Thyroid gland (tissue), 4 donors: ENCODE data around the gene SVEP1.

Experiments used
- POLR2A ChIP-seq, 2 donors: fragments of 450-650 bp; IDR thresholded peaks; one replicate each; pipeline ENCODE4 v1.6.1; 2017; ENCODE audit warnings: antibody characterized with exemption in 2 of 2, mild to moderate bottlenecking in 2 of 2, moderate library complexity in 1 of 2
- TF ChIP-seq, protein P1 (sequence below), 6 experiments: fragments of 200-600 bp in 3 of 6; fragments of 450-650 bp in 3 of 6; sonication (generic) in 3 of 6; IDR thresholded peaks; one replicate each; pipeline ENCODE4 v1.5.1; 2016 to 2019; ENCODE audit warnings: antibody characterized with exemption in 6 of 6, mild to moderate bottlenecking in 2 of 6, inconsistent platforms in 1 of 6, moderate library complexity in 1 of 6

DNA sequence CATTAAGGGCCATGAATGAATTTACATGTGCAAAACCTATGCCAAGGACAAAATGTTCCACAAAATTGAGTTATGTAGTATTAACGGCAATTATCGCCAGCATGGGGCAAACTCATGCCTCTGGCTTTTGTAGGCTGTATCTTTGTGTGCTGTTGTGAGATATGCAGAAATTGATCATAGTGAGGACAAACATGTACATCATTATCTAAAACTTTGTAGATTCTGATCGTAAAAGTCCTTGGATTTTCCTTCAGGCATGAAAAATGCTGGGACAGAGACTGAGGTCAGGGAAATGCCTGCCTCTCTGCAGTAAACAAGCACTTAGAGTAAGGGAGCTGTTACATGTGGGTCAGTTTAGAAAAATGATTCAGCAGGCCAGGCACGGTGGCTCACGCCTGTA, 236.0 kb downstream of the SVEP1 start:
- TF ChIP-seq, protein P1, sequence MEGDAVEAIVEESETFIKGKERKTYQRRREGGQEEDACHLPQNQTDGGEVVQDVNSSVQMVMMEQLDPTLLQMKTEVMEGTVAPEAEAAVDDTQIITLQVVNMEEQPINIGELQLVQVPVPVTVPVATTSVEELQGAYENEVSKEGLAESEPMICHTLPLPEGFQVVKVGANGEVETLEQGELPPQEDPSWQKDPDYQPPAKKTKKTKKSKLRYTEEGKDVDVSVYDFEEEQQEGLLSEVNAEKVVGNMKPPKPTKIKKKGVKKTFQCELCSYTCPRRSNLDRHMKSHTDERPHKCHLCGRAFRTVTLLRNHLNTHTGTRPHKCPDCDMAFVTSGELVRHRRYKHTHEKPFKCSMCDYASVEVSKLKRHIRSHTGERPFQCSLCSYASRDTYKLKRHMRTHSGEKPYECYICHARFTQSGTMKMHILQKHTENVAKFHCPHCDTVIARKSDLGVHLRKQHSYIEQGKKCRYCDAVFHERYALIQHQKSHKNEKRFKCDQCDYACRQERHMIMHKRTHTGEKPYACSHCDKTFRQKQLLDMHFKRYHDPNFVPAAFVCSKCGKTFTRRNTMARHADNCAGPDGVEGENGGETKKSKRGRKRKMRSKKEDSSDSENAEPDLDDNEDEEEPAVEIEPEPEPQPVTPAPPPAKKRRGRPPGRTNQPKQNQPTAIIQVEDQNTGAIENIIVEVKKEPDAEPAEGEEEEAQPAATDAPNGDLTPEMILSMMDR (IDR thresholded peaks at IDR 0.05) = no peak
- TF ChIP-seq POLR2A (IDR thresholded peaks at IDR 0.05) = no peak
